Calu3 (cell line): ENCODE data around the gene CYGB. TPM values are rescaled to one million over a fixed set of nuclear protein-coding genes. Genes with fewer than 3 reads are reported as not detected.
"Not testable (repeated sequence)": the region's sequence is repeated elsewhere in the genome, so short reads cannot be mapped to it uniquely, and the experiment has no call there.

ENCODE experiments used
- BruUV-seq: library from RNA; stranded (reverse); fragments of 400-500 nt; replicated peaks from 2 replicates; lab custom pipeline; 2021; lab: Mats Ljungman, UMichigan
- CTCF ChIA-PET: fragments of 300-600 bp; sonication (Branson Sonifier 250); formaldehyde crosslinking; loops from one replicate; lab custom pipeline; 2022; ENCODE audit warnings: antibody characterized with exemption; lab: Charles Lee
- DNase-seq: peaks from one replicate; pipeline ENCODE4 v3.0.0; 2022
- H3K27ac Mint-ChIP-seq: one replicate; pipeline ENCODE4 v1.8.0; 2022; ENCODE audit warnings: mixed read lengths; ENCODE audit not compliant: unreplicated experiment
- H3K27me3 Mint-ChIP-seq: one replicate; pipeline ENCODE4 v1.8.0; 2022; ENCODE audit warnings: mixed read lengths; ENCODE audit not compliant: unreplicated experiment
- H3K36me3 Mint-ChIP-seq: one replicate; pipeline ENCODE4 v1.8.0; 2022; ENCODE audit warnings: mild to moderate bottlenecking, moderate library complexity, mixed read lengths; ENCODE audit not compliant: insufficient read depth, unreplicated experiment
- H3K4me1 Mint-ChIP-seq: one replicate; pipeline ENCODE4 v1.8.0; 2022; ENCODE audit warnings: mild to moderate bottlenecking, low read depth, mixed read lengths; ENCODE audit not compliant: unreplicated experiment
- H3K4me3 Mint-ChIP-seq: one replicate; pipeline ENCODE4 v1.8.0; 2022; ENCODE audit warnings: mild to moderate bottlenecking, low read depth, moderate library complexity, mixed read lengths; ENCODE audit not compliant: unreplicated experiment
- H3K9me3 Mint-ChIP-seq: one replicate; pipeline ENCODE4 v1.8.0; 2022; ENCODE audit warnings: low read depth, mixed read lengths; ENCODE audit not compliant: unreplicated experiment
- intact Hi-C: fragments of 100-400 bp; cut with micrococcal nuclease; formaldehyde crosslinking; loops from one replicate; pipeline ENCODE4 v1.10.0; 2022; ENCODE audit not compliant: unreplicated experiment
- total RNA-seq: library from RNA; stranded (reverse); gene quantifications from 2 replicates; pipeline ENCODE4 v1.2.3, GENCODE V29; 2022
- TF ChIP-seq, protein P1 (sequence below): fragments of 200-600 bp; IDR thresholded peaks from one replicate; pipeline ENCODE4 v1.8.0; 2022; ENCODE audit warnings: antibody characterized with exemption; ENCODE audit not compliant: unreplicated experiment

The CYGB gene
- total RNA-seq, 1 experiment from 2014 or later = not detected

DNA sequence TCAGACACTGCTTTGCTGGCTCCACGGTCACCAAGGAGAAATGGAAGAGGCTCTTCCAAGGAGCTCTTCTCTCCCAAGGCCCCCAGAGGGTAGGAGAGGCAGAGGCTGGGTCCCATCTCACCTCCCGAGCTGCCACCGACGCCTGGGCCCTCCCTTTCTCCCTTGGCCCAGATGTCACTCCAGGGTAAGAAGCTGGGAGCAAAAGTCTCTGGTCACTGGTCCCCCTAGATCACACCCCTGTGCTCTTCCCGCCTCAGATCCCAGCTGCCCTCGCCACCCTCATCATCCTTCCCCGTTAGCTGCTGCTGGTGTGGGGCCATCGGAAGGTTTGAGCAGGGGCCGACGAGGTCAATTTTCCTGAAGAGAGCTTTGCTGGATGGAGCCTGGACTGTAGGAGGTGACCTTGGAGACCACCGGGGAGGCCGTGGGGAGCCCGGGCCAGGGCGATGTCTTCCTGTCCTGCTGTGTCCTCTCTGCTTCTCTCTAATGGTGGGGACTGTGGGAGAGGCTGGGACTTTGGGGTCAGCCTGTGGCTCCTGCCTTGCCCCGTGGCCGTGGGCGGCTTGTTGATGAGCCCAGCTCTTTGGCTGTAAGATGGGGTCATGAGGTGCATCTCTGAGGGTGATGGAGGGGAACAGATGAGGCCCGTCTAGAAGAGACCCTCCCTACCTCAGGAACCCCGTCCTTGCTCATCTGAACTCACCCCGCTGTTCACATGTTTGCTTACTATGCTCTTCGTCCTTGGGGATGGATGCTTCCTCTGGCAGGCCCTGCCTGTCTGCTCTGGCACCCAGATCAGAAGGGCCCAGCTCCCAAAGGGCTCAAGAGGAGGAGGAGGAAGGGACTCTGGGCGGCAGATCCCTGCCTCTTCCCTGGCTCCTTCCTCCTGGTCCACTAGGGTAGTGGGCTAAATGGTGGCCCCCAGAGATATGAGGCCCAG is 24.9 kb downstream of the CYGB start:
- Mint-ChIP-seq H3K4me3 (no peak overlapping the region), H3K4me1 (no peaks in the 10 kb centered on the region), H3K27ac (no peak overlapping the region), H3K36me3 (no peaks in the 10 kb centered on the region), H3K27me3 (peaks cover 61% of the 10 kb centered on the region), H3K9me3 (no peaks in the 10 kb centered on the region)
- no peak for DNase-seq
- intact Hi-C loops = no loop called here
- BruUV-seq = no TSS peak
- CTCF ChIA-PET = interaction anchor here (0.6 kb wide), 1 partner anchor 12 kb away, joined by 6 read pairs; no protein-coding TSS in a partner anchor
- TF ChIP-seq, protein P1, sequence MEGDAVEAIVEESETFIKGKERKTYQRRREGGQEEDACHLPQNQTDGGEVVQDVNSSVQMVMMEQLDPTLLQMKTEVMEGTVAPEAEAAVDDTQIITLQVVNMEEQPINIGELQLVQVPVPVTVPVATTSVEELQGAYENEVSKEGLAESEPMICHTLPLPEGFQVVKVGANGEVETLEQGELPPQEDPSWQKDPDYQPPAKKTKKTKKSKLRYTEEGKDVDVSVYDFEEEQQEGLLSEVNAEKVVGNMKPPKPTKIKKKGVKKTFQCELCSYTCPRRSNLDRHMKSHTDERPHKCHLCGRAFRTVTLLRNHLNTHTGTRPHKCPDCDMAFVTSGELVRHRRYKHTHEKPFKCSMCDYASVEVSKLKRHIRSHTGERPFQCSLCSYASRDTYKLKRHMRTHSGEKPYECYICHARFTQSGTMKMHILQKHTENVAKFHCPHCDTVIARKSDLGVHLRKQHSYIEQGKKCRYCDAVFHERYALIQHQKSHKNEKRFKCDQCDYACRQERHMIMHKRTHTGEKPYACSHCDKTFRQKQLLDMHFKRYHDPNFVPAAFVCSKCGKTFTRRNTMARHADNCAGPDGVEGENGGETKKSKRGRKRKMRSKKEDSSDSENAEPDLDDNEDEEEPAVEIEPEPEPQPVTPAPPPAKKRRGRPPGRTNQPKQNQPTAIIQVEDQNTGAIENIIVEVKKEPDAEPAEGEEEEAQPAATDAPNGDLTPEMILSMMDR = no peak

DNA sequence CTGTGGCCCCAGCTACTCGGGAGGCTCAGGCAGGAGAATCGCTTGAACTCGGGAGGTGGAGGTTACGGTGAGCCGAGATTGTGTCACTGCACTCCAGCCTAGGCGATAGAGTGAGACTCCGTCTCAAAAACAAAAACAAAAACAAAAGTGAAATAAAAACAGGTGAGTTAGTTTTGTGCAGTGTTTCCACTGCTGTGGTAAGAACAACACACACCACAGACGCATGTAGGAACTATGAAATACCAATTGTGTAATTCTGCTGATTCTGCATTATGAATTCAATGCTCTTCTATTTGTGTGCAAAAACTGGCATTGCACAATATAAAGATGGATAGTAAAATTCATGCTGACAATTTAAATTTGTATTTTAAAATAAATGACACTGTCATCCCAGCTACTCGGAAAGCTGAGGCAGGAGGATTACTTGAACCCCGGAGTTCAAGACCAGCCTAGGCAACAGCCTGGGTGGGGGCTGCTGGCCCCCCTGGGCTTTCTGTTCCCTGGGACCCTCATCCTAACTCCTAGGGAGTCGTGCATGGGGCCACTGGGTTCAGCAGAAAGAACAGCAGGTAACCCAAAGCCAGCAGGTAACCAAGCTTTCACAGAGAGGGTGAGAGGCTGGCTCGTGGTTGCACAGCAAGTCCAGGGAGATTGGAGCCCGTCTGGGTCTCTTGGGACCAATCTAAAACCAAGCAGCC is 25.7 kb downstream of the CYGB start:
- Mint-ChIP-seq H3K4me3 (no peak overlapping the region), H3K4me1 (no peaks in the 10 kb centered on the region), H3K27me3 (peaks cover 67% of the 10 kb centered on the region), H3K27ac (no peak overlapping the region), H3K9me3 (no peaks in the 10 kb centered on the region), H3K36me3 (no peaks in the 10 kb centered on the region)
- CTCF ChIA-PET = no interaction called here
- no TSS peak for BruUV-seq
- TF ChIP-seq, protein P1 = no peak
- no peak for DNase-seq
- intact Hi-C loops = no loop called here

DNA sequence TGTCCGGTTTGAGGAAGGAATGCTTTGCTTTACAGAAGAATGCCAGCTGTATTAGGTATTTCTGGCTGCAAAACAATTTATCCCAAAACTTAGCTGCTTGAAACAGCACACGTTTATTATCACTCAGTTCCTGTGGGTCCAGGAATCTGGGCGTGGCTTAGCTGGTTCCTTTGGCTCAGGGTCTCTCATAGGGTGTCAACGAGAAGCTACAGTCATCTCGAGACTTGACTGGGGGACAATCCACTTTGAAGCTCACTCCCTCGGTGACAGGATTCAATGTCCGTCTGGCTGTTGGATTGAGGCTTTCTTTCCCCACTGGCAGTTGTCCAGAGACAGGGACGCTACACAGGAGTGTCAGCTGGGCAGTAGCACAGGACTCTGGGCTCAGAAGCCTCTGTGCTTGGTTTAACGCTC is 26.7 kb downstream of the CYGB start:
- CTCF ChIA-PET = no interaction called here
- Mint-ChIP-seq H3K9me3 (no peaks in the 10 kb centered on the region), H3K4me1 (no peaks in the 10 kb centered on the region), H3K27me3 (peaks cover 67% of the 10 kb centered on the region), H3K27ac (no peak overlapping the region), H3K36me3 (no peaks in the 10 kb centered on the region), H3K4me3 (no peak overlapping the region)
- intact Hi-C loops = no loop called here
- TF ChIP-seq, protein P1 = no peak
- no peak for DNase-seq
- BruUV-seq = no TSS peak

DNA sequence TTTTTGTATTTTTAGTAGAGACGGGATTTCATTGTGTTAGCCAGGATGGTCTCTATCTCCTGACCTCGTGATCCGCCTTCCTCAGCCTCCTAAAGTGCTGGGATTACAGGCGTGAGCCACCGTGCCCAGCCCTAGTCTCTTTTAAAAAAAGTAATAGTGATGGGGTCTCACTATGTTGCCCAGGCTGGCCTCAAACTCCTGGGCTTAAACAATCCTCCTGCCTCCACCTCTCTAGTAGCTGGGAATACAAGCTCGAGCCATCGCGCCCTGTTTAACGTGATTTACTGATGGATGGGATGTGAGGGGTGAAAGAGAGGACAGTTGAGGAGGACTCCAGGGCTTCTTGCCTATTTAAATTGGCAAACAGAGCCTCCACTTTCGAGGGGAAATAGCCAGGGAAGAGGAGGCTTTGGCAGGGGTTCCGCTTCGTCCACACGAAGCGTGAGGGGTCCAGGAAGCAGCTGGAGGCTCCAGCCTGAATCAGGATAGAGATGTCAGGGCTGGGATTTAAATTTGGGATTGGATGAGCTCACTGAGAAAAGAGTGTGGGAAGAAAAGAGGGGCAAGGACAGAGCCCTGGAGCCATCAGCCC is 28.9 kb downstream of the CYGB start:
- peaks cover 55% of the 10 kb centered on the region for H3K27me3 Mint-ChIP-seq
- H3K4me3 Mint-ChIP-seq, intact Hi-C loops, DNase-seq, BruUV-seq, H3K4me1 Mint-ChIP-seq, H3K9me3 Mint-ChIP-seq, H3K36me3 Mint-ChIP-seq, H3K27ac Mint-ChIP-seq: not testable (repeated sequence)
- CTCF ChIA-PET = interaction anchor here (0.7 to 1.0 kb wide), 2 partner anchors 50 to 51 kb away, joined by 3 to 6 read pairs; no protein-coding TSS in a partner anchor
